Measurements from ENCODE around the gene THADA.

DNA sequence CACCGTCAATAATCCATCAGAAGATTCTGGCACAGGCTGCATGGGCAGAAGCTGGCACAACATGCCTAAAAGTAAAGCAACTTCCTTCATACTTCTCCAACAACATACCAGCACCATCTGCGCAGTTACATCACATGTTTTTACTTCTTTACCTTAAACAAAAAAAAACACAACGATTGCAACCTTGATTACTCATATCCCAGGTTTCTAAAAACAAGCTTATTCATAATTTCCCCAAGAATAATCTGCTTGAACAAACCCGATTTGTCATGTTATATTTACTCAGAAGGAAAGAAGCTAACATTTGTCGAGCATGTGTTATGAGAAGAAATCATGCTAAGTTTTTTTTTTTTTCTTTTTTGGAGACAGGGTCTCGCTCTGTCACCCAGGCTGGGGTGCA, 54.7 kb downstream of the THADA start:
- TF ChIP-seq, protein P1, sequence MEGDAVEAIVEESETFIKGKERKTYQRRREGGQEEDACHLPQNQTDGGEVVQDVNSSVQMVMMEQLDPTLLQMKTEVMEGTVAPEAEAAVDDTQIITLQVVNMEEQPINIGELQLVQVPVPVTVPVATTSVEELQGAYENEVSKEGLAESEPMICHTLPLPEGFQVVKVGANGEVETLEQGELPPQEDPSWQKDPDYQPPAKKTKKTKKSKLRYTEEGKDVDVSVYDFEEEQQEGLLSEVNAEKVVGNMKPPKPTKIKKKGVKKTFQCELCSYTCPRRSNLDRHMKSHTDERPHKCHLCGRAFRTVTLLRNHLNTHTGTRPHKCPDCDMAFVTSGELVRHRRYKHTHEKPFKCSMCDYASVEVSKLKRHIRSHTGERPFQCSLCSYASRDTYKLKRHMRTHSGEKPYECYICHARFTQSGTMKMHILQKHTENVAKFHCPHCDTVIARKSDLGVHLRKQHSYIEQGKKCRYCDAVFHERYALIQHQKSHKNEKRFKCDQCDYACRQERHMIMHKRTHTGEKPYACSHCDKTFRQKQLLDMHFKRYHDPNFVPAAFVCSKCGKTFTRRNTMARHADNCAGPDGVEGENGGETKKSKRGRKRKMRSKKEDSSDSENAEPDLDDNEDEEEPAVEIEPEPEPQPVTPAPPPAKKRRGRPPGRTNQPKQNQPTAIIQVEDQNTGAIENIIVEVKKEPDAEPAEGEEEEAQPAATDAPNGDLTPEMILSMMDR (IDR thresholded peaks at IDR 0.05; ENCODE audit: borderline replicate concordance, extremely low read depth, low read length, poor library complexity, severe bottlenecking) = no peak
- TF ChIP-seq EZH2 (IDR thresholded peaks at IDR 0.05; ENCODE audit: borderline replicate concordance, low read depth, low read length, severe bottlenecking) = no peak
